ENCODE results near the gene TOX3. TPM values are rescaled to one million over a fixed set of nuclear protein-coding genes. Genes with fewer than 3 reads are reported as not detected.

TOX3 gene
- total RNA-seq, 1 experiment from 2014 or later: 16.6 TPM

GRCh38 chr16:52474679-52475078 is 72.3 kb downstream of the TOX3 start:
- no peak for TF ChIP-seq CTCF (conservative IDR thresholded peaks at IDR 0.05; ENCODE audit: low read depth, low read length)
- no peak for TF ChIP-seq EZH2 (IDR thresholded peaks at IDR 0.05; ENCODE audit: borderline replicate concordance, low read depth, low read length, poor library complexity, severe bottlenecking)
- H3K9me3 ChIP-seq (ENCODE audit: low read depth, low read length, poor library complexity, severe bottlenecking): no peaks in the 10 kb centered on the region
- no peak overlapping the region for H3K27ac ChIP-seq (ENCODE audit: low read depth, low read length, poor library complexity, severe bottlenecking)
- no TSS peak for BruUV-seq (replicated peaks)
- no peaks in the 10 kb centered on the region for H3K27me3 ChIP-seq (replicated peaks; ENCODE audit: insufficient read depth, low read depth, low read length, poor library complexity)
- intact Hi-C loops (cut with micrococcal nuclease; ENCODE audit: unreplicated experiment): no loop called here
- H3K36me3 ChIP-seq (ENCODE audit: insufficient read depth, low read length, poor library complexity, severe bottlenecking): no peaks in the 10 kb centered on the region
- CTCF ChIA-PET: no interaction called here
- H3K4me1 ChIP-seq (ENCODE audit: insufficient read depth, low read length, poor library complexity, severe bottlenecking): no peaks in the 10 kb centered on the region
- DNase-seq (ENCODE audit: low spot score): no peak
- POLR2A ChIA-PET (ENCODE audit: low non-redundant PET): no interaction called here
- H3K4me3 ChIP-seq (ENCODE audit: low read depth, low read length, poor library complexity, severe bottlenecking): no peak overlapping the region

GRCh38 chr16:52473096-52473495 is 73.8 kb downstream of the TOX3 start:
- Histone ChIP-seq H3K27ac (ENCODE audit: low read depth, low read length, poor library complexity, severe bottlenecking) (no peak overlapping the region), H3K4me1 (ENCODE audit: insufficient read depth, low read length, poor library complexity, severe bottlenecking) (peaks cover 12% of the 10 kb centered on the region), H3K36me3 (ENCODE audit: insufficient read depth, low read length, poor library complexity, severe bottlenecking) (no peaks in the 10 kb centered on the region), H3K27me3 (replicated peaks; ENCODE audit: insufficient read depth, low read depth, low read length, poor library complexity) (no peaks in the 10 kb centered on the region), H3K4me3 (ENCODE audit: low read depth, low read length, poor library complexity, severe bottlenecking) (no peak overlapping the region), H3K9me3 (ENCODE audit: low read depth, low read length, poor library complexity, severe bottlenecking) (no peaks in the 10 kb centered on the region)
- DNase-seq (ENCODE audit: low spot score): no peak
- TF ChIP-seq CTCF (conservative IDR thresholded peaks at IDR 0.05; ENCODE audit: low read depth, low read length): no peak
- no peak for TF ChIP-seq EZH2 (IDR thresholded peaks at IDR 0.05; ENCODE audit: borderline replicate concordance, low read depth, low read length, poor library complexity, severe bottlenecking)
- ChIA-PET POLR2A (ENCODE audit: low non-redundant PET) (no interaction called here), CTCF (no interaction called here)
- no TSS peak for BruUV-seq (replicated peaks)
- intact Hi-C loops (cut with micrococcal nuclease; ENCODE audit: unreplicated experiment): no loop called here

- H3K27me3 ChIP-seq (replicated peaks; ENCODE audit: insufficient read depth, low read depth, low read length, poor library complexity): no peaks in the 10 kb centered on the region
- TF ChIP-seq EZH2 (IDR thresholded peaks at IDR 0.05; ENCODE audit: borderline replicate concordance, low read depth, low read length, poor library complexity, severe bottlenecking) (no peak), CTCF (conservative IDR thresholded peaks at IDR 0.05; ENCODE audit: low read depth, low read length) (no peak)
- H3K4me1 ChIP-seq (ENCODE audit: insufficient read depth, low read length, poor library complexity, severe bottlenecking): peaks cover 21% of the 10 kb centered on the region
- ChIA-PET CTCF (no interaction called here), POLR2A (ENCODE audit: low non-redundant PET) (no interaction called here)
- H3K4me3 ChIP-seq (ENCODE audit: low read depth, low read length, poor library complexity, severe bottlenecking): no peak overlapping the region
- no peaks in the 10 kb centered on the region for H3K36me3 ChIP-seq (ENCODE audit: insufficient read depth, low read length, poor library complexity, severe bottlenecking)
- no peak overlapping the region for H3K27ac ChIP-seq (ENCODE audit: low read depth, low read length, poor library complexity, severe bottlenecking)
- DNase-seq (ENCODE audit: low spot score): no peak
- intact Hi-C loops (cut with micrococcal nuclease; ENCODE audit: unreplicated experiment): no loop called here
- no TSS peak for BruUV-seq (replicated peaks)
- no peaks in the 10 kb centered on the region for H3K9me3 ChIP-seq (ENCODE audit: low read depth, low read length, poor library complexity, severe bottlenecking)
These were observed 75.1 kb downstream of the TOX3 start for GRCh38 chr16:52471650-52472370.
